Upper lobe of left lung (tissue), 4 donors: ENCODE data around the gene PRMT6.

Experiments
- CTCF ChIP-seq, 6 experiments: fragments of 450-650 bp in 4 of 6; fragments of 200-600 bp in 2 of 6; sonication (generic) in 2 of 6; IDR thresholded peaks; one replicate each; pipeline ENCODE4 v1.5.1; 2016 to 2019; ENCODE audit warnings: antibody characterized with exemption in 6 of 6
- EP300 ChIP-seq, 4 donors: sonication (generic); formaldehyde crosslinking; IDR thresholded peaks; one replicate each; pipeline ENCODE4 v1.5.1; 2017; ENCODE audit warnings: antibody characterized with exemption in 4 of 4, control low read depth in 2 of 4
- POLR2A ChIP-seq, 4 donors: fragments of 450-650 bp; IDR thresholded peaks; one replicate each; pipeline ENCODE4 v1.5.1; 2016 to 2017; ENCODE audit warnings: antibody characterized with exemption in 4 of 4, mild to moderate bottlenecking in 2 of 4
- POLR2AphosphoS5 ChIP-seq, 2 donors: sonication (generic); formaldehyde crosslinking; IDR thresholded peaks; one replicate each; pipeline ENCODE4 v1.5.1; 2017; ENCODE audit warnings: antibody characterized with exemption in 2 of 2

GRCh38 chr1:107096690-107097089, 40.2 kb downstream of the PRMT6 start:
- TF ChIP-seq EP300 (IDR thresholded peaks at IDR 0.05) = no peak
- TF ChIP-seq CTCF (IDR thresholded peaks at IDR 0.05) = no peak
- no peak for TF ChIP-seq POLR2AphosphoS5 (IDR thresholded peaks at IDR 0.05)
- no peak for TF ChIP-seq POLR2A (IDR thresholded peaks at IDR 0.05)
